ENCODE measurements around the gene STK25. TPM values are rescaled to one million over a fixed set of nuclear protein-coding genes. Genes with fewer than 3 reads are reported as not detected.

The STK25 gene
- total RNA-seq, 1 donor from 2014 or later = 226 TPM

DNA sequence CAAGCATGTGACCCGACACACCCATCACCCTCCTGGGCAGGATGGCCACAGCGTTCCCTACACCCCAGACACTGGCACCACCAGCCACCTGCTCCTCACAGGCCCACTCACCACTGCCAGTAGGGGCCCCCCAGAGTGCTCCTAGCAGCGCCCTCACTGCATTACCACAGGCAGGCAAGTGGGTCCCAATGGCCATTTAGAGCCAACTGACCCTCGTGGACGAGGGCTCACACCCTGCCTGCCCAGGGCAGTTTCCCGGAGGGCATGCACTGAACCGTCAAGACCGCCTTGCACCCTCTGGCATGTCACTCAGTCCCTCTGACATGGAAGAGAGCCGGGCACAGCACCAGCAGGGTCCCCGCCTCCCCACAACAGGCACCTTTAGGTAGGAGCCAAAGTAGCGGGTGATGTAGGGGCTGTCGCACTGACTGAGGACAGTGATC lies 7.3 kb downstream of the STK25 start:
- H3K27me3 Mint-ChIP-seq = no peaks in the 10 kb centered on the region
- no peak overlapping the region for H3K4me3 Mint-ChIP-seq (ENCODE audit: low read depth)
- TF ChIP-seq, protein P1, sequence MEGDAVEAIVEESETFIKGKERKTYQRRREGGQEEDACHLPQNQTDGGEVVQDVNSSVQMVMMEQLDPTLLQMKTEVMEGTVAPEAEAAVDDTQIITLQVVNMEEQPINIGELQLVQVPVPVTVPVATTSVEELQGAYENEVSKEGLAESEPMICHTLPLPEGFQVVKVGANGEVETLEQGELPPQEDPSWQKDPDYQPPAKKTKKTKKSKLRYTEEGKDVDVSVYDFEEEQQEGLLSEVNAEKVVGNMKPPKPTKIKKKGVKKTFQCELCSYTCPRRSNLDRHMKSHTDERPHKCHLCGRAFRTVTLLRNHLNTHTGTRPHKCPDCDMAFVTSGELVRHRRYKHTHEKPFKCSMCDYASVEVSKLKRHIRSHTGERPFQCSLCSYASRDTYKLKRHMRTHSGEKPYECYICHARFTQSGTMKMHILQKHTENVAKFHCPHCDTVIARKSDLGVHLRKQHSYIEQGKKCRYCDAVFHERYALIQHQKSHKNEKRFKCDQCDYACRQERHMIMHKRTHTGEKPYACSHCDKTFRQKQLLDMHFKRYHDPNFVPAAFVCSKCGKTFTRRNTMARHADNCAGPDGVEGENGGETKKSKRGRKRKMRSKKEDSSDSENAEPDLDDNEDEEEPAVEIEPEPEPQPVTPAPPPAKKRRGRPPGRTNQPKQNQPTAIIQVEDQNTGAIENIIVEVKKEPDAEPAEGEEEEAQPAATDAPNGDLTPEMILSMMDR (IDR thresholded peaks at IDR 0.05; ENCODE audit: unreplicated experiment) = no peak
- no peaks in the 10 kb centered on the region for H3K9me3 Mint-ChIP-seq (ENCODE audit: low read depth)
- no peak for DNase-seq (ENCODE audit: low spot score, unreplicated experiment)
- H3K27ac Mint-ChIP-seq = no peak overlapping the region
- H3K4me1 Mint-ChIP-seq (ENCODE audit: low read depth) = no peaks in the 10 kb centered on the region
- H3K36me3 Mint-ChIP-seq (ENCODE audit: insufficient read depth) = peaks cover 3% of the 10 kb centered on the region

DNA sequence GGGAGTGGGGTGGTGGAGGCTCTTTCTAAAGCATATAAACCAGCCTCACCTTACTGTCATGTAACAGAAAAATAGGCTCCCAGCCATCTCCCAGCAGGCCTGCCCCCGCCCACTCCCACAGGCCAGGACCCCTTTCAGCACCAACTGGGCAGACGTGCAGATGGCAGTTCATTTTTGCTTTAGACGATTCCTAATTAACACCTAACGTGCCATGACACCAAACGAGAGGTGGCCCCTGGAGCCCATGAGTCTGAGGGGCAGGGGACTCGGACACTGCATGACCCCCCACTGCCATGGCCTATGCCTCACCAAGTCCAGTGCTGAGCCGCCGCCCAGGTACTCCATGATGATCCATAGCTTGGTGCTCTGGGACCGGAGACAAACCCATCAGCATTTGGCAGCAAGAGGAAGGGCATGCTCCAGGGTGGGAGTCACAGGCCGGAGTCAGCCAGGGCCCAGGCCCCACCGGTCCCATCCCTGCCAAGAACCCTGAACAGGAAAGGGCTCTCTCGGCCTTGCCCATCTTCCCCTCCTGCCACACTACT lies 7.9 kb downstream of the STK25 start:
- no peaks in the 10 kb centered on the region for H3K27me3 Mint-ChIP-seq
- no peaks in the 10 kb centered on the region for H3K4me1 Mint-ChIP-seq (ENCODE audit: low read depth)
- no peaks in the 10 kb centered on the region for H3K9me3 Mint-ChIP-seq (ENCODE audit: low read depth)
- no peak overlapping the region for H3K4me3 Mint-ChIP-seq (ENCODE audit: low read depth)
- TF ChIP-seq, protein P1 (IDR thresholded peaks at IDR 0.05; ENCODE audit: unreplicated experiment) = no peak
- DNase-seq (ENCODE audit: low spot score, unreplicated experiment) = no peak
- peaks cover 3% of the 10 kb centered on the region for H3K36me3 Mint-ChIP-seq (ENCODE audit: insufficient read depth)
- no peak overlapping the region for H3K27ac Mint-ChIP-seq

DNA sequence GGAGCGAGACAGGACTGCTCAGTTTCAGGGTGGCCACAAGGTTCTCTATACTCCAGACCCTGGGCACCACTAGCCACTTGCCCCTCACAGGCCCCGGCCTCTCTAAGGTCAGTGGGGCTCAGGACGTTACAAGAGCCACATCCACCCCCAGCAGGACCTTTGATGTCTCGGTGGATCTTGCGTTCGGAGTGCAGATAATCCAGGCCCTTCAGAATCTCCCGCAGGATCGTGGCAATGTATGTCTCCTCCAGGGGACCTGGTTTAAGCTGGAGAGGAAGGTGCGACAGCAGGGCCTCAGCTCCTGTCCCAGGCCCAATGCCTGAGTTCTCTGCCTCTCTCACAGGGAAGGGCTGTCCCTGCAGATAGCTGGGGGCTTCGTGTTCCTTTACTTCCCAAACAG lies 8.4 kb downstream of the STK25 start:
- DNase-seq (ENCODE audit: low spot score, unreplicated experiment) = no peak
- TF ChIP-seq, protein P1 (IDR thresholded peaks at IDR 0.05; ENCODE audit: unreplicated experiment) = no peak
- Mint-ChIP-seq H3K4me1 (ENCODE audit: low read depth) (no peaks in the 10 kb centered on the region), H3K4me3 (ENCODE audit: low read depth) (no peak overlapping the region), H3K27me3 (no peaks in the 10 kb centered on the region), H3K36me3 (ENCODE audit: insufficient read depth) (peaks cover 3% of the 10 kb centered on the region), H3K9me3 (ENCODE audit: low read depth) (no peaks in the 10 kb centered on the region), H3K27ac (no peak overlapping the region)

DNA sequence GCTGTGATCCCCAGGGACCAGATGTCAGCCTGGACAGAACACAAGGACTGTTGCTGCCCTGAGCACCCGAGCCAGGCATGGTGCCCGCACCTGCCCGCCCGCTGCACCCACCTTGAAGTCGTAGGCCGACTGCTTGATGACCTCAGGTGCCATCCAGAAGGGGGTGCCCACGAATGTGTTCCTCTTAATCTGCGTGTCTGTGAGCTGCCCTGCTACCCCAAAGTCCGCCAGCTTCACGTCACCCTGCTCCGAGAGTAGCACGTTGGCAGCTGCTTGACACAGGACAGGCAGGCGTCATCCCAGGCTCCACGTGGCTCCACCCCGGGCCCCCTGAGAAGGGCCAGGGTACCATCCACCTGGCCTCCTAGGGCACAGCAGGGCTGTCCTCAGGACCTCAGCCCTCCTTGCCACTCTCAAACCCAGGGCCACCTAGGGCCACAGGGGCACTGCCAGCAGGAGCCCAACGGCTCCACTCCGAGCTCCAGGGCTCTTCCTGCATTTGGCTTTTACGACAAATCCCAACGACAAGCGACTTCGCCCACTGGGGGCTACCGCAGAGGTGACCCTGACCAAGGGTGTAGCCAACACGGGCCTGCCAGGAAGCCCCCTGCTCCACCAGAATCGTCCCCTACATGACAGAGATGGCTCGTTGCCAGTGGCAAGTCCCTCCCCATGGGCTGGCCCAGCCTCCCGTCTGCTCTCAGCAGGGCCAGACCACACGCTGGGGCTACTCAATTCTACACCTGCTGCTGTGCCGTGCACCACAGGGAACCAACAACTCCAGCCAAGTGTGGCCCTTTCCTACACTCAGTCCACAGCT lies 9.0 kb downstream of the STK25 start:
- no peak overlapping the region for H3K27ac Mint-ChIP-seq
- no peaks in the 10 kb centered on the region for H3K4me1 Mint-ChIP-seq (ENCODE audit: low read depth)
- no peak overlapping the region for H3K4me3 Mint-ChIP-seq (ENCODE audit: low read depth)
- peaks cover 3% of the 10 kb centered on the region for H3K36me3 Mint-ChIP-seq (ENCODE audit: insufficient read depth)
- TF ChIP-seq, protein P1 (IDR thresholded peaks at IDR 0.05; ENCODE audit: unreplicated experiment) = no peak
- no peaks in the 10 kb centered on the region for H3K27me3 Mint-ChIP-seq
- H3K9me3 Mint-ChIP-seq (ENCODE audit: low read depth) = no peaks in the 10 kb centered on the region
- DNase-seq (ENCODE audit: low spot score, unreplicated experiment) = no peak

DNA sequence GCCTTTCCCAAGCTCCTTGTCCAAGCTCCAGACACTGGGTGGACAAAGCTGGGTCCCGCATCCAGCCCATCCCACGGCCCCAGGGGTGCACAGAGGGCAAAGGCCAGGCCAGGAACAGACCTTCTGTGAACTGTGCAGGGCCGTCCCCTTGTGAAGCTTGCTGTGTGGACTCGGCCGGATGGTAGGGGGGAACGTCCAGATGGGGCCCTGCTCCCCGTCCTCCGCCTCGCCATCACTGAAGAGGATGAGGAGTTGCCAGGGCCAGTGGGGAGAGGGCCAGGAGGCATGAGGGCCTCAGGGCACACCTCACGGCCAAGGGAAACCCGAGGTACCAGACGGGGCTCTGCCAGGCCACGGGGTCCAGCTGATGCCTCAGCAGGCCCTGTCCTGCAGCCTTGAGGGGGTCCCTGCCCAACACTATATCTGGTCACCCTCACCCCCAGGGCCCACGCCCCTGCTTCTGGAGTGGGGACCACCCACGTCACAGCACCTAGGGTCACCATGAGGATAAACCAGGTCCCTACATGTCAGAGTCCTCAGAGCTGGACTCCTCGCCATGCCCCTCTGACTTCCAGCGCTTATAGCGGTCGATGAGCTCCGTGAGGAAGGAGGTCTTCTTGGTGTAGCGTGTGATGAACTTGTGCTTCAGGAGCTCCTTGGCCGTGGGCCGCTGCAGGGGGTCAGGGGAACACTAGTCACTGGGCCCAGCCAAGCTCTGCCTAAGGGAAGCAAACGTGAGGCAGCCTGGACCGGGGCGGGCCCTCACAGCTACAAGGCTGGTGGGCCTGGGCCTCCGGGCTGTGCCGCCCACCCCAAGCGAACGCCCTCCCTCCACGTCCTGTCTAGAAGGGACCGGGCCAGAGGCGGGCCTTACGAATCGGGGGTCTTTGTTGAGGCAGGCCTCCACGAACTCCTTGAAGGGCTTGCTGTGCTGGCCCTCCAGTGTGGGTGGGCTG lies 10.0 kb downstream of the STK25 start:
- H3K9me3 Mint-ChIP-seq (ENCODE audit: low read depth) = no peaks in the 10 kb centered on the region
- TF ChIP-seq, protein P1 (IDR thresholded peaks at IDR 0.05; ENCODE audit: unreplicated experiment) = no peak
- H3K27me3 Mint-ChIP-seq = no peaks in the 10 kb centered on the region
- H3K4me1 Mint-ChIP-seq (ENCODE audit: low read depth) = no peaks in the 10 kb centered on the region
- peaks cover 3% of the 10 kb centered on the region for H3K36me3 Mint-ChIP-seq (ENCODE audit: insufficient read depth)
- H3K27ac Mint-ChIP-seq = peak overlapping the region; percentile 77
- no peak overlapping the region for H3K4me3 Mint-ChIP-seq (ENCODE audit: low read depth)
- DNase-seq (ENCODE audit: low spot score, unreplicated experiment) = no peak
